NT2/D1 (cell line): ENCODE data around the gene GCKR.

Experiments
- YY1 ChIP-seq: IDR thresholded peaks from 2 replicates; pipeline ENCODE4 v1.6.1; 2011; ENCODE audit not compliant: insufficient read length, insufficient read depth
- ZNF274 ChIP-seq: IDR thresholded peaks from 2 replicates; pipeline ENCODE4 v1.6.1; 2011; ENCODE audit warnings: mild to moderate bottlenecking, low read depth, low read length

DNA sequence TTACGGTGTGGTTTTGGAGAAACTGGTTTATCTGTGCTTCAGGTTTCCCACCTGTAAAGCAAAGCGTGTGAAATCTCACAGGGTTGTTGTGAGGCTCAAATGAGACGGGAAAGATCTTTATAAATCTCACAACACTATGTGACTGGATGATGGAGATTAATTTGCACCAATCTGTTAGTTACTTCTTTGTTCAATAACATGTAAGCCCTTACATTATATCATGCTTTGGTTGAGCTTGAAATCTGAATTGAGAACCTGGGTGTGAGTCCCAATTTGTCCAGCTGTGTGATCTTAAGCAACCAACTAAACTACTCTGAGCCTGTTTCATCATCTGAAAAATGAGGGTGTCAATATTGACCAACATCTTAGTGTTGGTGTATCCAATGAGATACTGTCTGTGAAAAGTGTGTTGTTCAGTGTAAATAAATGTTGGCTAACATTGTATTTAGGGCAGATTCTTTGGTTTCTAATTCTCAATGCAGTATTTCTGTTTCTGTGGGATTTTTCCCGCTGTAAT lies 741 bp upstream of the GCKR start:
- TF ChIP-seq YY1 (no peak), ZNF274 (no peak)
